Stimulated activated CD4-positive, alpha-beta T cell treated with anti-CD3 and anti-CD28 coated beads, TNF-alpha, amount 100 ng/mL, for 24 hours (primary cell): Measurements from ENCODE around the gene LCT.
"Not testable (repeated sequence)": the region's sequence is repeated elsewhere in the genome, so short reads cannot be mapped to it uniquely, and the experiment has no call there.

Source experiments
- DNase-seq, 3 experiments: peaks; one replicate each; pipeline ENCODE4 v3.0.0-alpha.2; 2020; ENCODE audit warnings: low read depth in 3 of 3

The LCT gene

DNA sequence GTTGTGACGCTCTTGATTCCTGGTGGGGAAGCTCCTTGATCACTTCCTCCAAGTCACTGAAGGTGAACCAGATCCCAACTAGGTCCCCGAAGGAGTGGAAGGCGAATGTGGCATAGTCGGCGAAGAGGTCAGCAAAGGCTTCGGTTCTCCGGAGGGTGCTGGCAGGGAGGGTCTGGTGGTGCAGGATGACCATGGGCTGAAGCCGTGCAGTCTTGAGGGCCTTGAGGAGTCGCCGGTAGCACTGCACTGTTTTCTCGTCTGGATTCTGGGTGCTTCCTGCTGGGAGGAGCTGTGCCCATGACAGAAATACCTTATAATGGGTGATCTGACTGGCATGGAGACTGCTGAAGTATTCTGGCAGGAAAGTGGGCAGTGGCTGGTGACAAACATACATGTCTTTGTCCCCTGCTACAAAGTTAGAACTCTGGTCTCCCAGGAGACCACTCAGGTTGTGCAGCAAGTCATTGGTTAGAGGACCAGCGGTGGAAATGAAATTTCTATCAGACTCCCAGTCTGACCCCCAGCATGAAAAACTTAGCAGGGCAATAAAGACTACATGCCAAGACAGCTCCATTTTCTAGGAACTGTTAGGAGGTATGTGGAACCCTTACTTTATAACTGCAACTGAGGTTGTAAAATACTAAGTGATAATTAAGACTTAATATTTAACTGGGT lies at the start of gene LCT:
LCT (minus strand) TSS at position 589 of the 675 bp plus-strand sequence; CDS start at position 574, 15 bp downstream.
- DNase-seq = no peak

DNA sequence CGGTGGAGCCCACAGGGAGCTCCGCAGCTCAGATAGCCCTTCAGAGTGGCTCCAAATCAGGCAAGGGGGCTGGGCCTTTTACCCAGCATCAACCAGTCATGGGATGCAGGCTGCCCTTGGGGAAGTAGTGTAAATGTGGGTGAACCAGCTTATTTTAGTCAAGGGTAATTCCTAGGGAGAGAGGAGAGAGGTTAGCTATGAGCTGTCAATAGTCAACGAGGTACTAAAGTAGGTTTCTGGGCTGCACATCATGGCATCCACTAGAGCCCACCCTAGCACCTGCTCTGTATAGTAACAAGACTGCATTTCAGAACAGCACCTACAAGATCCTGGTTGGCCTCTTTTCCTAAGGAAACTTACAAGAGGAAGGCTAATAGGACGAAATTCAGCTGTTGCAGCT lies 48.7 kb upstream of the LCT start:
- DNase-seq = no peak

DNA sequence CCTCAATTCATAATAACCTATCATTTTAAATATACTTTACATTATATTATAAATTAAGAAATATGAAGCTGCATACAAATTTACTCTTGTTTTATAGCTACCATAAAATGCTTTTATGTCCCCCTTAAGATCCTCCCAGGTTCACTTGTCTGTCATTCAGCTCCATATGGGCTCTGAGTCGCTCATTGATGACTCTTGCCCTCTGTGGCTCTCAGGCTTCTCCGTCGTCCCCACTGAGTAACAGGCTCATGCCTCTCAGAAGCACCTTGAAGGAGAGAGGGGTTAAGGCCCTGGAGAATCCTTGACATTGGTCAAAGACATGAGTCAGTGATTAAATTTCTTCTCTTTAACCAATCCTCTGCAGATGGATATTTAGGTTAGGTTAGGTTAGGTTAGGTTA lies 45.4 kb upstream of the LCT start:
- no peak for DNase-seq

DNA sequence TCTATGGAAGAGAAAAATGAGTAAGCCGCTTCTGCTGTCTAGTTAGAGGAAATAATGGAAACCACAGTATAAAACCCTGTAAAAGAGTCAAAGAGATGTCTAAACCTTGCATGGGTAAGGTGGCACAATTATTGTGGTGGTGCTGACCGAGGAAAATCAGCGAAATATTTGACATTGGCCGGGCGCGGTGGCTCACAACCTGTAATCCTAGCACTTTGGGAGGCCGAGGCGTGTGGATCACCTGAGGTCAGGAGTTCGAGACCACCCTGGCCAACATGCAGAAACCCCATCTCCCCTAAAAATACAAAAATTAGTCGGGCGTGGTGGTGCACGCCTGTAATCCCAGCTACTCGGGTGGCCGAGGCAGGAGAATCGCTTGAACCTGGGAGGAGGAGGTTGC lies 39.8 kb upstream of the LCT start:
- not testable (repeated sequence) for DNase-seq

DNA sequence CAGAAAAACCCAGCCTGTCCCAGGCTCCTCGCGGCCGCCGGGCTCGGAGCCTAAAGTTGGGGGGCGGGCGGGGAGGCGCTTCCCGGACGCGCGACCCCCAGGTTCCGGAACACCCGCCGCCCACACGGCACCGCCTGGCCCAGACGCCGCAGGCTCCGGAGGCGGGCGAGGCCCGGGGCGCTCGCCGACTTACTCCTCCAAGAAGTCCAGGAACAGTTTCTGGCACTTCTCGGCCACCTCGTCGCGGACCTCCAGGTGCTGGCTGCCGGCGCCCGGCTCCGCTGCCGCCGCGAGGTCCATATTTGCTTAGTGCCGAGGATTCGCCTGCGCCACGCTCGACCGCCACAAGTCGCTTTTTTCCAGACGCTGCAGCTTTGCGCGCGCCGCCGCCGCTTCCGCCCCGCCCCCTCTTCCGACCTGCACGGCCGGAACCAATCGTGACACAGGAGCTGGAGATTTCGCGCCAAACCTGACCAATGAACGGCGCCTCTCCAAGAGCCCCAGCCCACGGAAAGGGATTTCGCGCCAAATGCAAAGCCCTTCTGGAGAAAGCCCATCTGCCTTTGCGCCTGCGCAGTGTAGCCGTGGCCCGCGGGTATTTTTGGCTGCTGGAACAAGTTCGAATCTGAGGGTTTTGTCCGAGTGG lies 39.2 kb upstream of the LCT start, which contains the start of gene MCM6:
MCM6 (minus strand) TSS at position 378 of the 646 bp plus-strand sequence; CDS start at position 300, 78 bp downstream.
- peak; percentile 97 to 99 (median 98) for DNase-seq

DNA sequence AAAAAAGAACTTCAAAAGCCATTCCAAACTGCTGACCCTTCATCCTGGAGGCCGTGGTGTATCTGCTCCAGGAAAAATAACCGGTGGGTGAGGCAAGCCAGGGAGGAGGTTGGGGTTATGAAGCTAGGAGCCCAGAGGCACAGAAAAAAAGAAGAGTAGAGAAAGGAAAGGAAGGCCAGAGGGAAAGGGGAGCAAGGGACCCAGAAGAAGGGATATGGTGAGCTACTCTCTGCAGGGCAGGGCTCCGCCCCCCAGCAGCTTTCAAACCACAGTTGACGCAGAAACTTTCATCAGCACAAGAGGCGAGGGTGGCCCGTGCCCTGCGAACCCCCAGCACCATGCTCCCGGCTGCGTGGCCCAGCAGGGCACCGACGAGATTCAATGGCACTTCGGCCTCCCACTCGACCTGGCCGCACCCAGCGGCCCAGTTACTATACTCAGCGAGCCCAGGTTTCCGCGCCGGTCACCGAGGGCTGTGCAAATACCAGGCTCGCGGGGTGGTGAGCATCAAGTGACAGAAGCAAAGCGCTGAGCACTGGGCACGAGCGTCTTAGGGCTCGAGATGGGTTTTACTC lies 38.6 kb upstream of the LCT start:
- peak; percentile 53 to 75 (median 57) for DNase-seq

DNA sequence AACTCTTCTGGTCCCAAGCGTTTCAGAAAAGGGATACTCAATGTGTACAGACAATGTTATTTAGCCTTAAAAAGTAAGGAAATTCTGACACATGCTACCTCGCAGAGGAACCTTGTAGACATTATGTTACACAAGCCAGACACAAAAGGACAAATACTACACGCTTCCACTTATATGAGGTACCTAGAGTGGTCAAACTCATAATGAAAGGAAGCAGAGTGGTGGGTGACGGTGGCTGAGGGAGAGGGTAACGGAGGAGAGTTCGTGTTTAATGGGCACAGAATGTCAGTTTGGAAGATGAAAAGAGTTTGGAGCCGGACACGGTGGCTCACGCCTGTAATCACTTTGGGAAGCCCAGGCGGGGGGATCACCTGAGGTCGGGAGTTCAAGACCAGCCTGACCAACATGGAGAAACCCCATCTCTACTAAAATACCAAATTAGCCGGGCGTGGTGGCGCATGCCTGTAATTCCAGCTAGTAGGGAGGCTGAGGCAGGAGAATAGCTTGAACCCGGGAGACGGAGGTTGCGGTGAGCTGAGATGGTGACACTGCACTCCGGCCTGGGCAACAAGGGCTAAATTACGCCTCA lies 37.9 kb upstream of the LCT start:
- DNase-seq = no peak

DNA sequence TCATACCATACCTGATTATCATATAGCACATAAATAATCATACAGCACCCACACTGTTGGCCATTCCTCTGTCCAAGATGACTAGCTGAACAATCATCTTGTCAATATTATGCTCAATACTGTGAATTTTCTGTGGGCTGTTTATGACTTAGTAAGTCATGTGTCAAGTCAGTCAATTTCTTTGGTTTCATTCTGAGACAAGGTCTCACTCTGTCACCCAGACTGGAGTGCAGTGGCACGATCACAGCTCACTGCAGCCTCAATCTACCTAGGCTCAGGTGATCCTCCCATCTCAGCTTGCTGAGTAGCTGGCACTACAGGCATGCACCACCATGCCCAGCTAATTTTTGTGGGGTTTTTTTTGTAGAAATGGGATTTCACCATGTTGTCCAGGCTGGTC lies 33.6 kb upstream of the LCT start:
- no peak for DNase-seq

DNA sequence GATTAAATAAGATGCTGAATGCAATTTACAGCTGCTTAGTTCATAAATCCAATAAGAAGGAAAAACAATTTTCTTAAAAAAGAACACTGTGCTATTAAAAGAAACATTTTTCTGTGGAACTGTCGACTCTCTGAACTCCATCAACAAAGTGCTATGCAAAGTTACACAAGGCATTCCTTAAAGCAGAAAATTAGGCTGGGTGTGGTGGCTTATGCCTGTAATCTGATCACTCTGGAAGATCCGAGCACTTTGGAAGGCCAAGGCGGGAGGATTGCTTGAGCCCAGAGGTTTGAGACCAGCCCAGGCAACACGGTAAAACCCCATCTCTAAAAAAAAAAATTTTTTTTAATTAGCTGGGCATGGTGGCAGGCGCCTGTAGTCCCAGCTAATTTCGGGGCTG lies 26.2 kb upstream of the LCT start:
- DNase-seq = no peak

DNA sequence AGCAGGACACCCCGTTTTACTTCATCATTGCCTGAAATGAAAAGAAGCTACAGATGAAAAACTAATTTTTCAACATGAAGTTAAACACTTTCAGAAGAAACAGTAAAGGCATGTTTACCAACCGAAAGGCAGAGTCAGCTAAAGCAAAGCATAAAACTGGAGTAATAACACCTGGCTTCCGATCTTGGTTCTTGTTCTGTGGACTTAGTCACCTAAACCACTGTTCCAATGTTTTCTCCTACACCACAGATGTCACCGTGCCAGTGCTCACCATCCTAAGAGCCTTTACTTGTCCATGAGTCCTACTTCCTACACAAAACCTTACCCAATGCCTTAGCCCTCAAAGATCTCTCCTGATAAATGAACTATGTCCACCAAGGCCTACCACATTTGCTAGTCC lies 25.7 kb upstream of the LCT start:
- no peak for DNase-seq

DNA sequence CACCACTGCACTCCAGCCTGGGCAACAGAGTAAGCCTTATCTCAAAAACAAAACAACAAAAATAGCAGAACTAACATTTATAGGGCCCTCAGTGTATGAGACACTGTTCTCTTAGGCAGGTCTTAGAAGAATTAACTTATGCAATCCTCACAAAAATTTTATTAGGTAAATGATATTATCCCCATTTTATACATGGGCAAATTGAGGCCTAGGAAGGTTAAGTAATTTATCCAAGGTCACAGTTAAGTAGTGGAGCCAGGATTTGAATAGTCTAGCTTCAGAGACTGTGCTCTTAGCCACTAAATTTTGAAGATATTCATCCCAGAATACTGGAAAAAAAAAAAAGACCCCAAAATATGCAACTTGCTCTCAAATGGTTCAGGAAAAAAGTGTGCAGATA lies 16.4 kb upstream of the LCT start:
- DNase-seq = no peak

DNA sequence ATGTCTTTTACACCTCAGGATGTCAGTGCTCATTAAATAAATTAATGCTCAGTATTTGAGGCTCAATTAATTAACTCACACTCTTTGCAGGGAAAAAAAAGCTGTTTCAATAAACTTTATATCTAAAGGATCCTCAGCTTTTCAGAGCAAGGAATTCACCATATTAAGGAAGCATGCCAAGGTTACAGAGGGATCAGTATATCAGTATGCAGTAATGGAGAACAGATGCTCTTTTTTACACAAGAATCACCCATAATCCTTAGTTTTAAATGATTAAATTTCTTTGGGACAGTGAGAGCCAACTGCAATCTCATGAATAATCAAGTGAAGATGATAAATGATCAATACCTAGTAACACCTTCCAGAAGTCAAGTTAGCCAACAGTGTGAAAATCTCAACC lies 14.9 kb upstream of the LCT start:
- no peak for DNase-seq

DNA sequence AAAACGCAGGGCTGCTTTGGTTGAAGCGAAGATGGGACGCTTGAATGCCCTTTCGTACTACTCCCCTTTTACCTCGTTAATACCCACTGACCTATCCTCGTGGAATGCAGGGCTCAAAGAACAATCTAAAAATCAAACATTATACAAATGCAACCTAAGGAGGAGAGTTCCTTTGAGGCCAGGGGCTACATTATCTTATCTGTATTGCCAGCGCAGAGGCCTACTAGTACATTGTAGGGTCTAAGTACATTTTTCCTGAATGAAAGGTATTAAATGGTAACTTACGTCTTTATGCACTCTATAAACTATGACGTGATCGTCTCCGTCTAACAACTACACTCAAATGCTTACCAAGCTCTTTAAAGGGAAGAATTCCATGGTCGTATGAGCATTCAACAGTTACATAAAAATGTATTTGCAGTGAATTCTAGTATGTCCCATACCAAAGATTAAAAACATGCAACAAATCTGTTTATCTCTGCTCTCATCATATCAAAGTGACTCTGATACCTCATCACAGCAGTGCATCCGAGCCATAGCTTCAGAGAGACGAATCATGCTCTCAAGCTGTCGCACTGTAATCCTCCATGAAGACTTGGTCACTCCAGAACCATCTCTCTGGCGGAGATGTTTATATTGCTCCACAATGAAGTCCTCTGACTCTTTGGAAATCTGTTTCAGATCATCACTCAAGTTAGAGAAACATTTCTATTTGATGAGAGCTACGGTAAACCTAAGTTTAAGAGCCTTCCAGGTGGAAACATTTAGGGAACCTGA lies 14.1 kb upstream of the LCT start:
- DNase-seq = no peak

DNA sequence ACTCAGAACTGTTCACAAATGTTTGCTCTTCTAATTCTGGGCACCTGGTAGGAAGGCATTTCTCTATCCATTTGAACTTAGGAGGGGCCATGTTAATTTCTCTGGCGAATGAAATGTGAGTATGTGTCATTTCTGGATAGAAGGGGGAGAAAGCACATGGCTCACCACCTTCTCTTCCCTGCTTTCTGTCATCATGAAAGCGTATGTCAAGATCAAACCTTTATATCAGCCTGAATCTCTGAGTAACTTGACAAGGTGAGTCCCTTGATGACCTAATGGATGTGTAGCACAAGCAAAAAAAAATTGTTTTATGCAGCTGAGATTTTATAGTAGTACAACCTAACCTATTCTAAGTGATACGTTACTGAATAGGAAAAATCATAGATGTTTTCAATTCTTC lies 12.1 kb upstream of the LCT start:
- no peak for DNase-seq

DNA sequence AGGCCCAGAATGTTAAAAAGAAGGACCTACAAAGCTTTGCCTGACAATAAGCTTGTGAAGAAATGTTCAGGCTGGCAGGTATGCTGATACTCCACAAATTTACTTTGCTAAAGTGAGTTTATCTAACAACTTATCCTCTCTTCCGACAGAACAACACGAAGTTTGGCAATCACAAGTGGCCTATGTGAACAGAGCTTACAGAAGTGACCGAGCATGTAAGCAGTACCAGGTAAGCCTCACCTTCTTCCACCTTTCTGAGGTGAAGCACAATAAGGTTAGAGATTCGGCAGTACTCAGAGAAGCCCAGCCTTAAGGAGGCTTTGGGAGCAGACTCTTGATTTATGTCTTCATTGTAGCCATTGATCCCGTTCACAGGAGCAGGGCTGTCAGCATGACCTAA lies 9.0 kb upstream of the LCT start:
- DNase-seq = no peak

DNA sequence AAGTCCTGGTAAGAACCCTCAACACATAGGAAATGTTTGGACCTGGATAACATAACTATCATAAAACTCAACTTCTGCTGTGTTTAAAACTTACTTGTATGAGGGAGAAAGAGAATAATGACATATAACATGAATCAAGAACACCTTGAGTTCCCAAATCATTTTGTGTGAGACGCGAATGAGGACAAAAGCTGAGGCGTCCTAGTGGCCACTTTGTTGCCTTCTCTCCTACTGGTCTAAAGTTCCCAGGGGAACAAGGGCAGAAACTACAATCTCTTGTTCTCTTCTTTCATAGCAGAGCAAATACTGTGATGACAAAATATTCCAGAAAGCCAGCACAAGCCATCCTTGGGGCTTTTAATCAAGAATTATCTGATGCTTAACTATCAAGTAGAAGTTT lies 8.3 kb upstream of the LCT start:
- no peak for DNase-seq

DNA sequence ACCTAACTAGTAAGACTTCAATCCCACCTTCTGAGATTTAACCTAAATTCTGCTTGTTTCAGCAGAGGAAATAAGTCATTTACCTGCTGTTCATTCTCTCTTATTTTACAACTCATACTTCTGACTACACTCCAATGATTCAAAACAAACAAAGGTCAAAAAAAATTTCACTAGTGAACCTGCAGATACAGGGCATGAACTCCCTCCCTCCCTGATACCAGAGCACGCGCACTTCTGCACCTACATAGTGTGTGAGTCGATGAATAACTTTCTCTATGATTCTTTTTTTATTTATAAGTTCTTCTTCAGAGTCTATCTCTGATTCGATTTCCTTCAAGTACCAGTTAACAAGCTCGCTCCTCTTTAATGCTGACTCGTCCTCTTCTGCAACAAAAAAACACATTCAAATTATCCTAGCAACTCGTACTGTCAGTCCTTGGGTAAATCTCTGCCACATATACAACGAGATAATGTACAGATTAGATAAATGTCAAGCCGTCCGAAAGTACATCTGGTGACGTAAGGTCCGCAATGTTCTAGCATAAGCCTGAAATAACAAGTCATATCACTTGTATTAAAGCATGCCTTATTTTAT lies 7.4 kb upstream of the LCT start:
- DNase-seq = no peak

DNA sequence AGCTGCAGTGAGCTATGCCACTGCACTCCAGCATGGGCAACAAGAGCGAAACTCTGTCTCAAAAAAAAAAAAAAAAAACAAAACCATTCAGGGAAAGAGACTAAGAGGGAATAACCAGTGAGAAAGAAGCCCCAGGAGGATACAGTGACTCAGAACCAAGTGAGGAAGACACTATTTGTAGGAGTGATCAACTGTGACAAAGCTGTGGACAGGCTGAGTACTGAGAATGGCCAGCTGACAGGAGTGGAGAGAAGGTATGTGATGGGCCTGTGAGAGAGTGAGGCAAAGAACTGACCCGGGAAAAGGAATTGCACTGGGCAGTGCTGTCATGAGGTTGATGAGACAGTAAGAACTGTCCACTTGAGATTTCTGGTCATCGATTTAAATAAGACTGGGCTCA lies 6.7 kb upstream of the LCT start:
- DNase-seq = no peak

DNA sequence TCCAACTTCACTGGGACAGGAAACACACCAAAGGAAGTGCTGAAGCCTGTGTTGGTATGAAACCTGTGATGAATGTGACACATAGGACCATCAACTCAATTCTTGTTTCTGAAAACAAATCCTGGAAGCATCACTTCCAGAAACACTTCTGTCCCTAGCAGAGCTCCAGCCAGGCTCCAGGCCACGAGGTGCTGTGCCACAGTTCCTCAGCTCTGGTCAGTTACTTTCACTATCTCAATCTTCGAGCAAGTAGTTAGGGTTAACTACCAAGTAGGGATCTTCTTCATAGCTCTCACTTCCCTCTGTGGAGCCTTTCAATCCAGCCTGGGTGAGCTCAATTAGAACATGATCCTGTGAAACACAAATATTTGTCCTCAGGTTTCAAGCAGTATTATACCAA lies 3.6 kb upstream of the LCT start:
- DNase-seq = no peak

DNA sequence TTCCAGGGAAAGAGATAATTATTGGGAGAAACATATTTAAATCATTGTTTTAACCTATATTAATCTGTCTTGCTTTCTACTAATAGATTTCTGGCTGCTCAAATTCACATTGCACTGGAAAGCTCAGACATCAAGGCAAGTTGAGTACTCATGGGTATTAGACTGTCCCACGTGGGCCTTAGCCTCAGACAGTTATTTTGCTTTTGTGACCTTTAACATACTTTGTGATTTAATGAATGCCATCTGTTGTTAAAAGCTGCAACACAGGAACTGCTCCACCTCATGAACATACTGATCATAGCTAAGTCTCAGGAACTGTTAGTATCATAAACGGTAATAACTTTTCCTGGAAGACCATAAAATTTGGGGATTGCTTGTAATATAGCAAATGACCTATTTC lies 2.7 kb upstream of the LCT start:
- DNase-seq = no peak

DNA sequence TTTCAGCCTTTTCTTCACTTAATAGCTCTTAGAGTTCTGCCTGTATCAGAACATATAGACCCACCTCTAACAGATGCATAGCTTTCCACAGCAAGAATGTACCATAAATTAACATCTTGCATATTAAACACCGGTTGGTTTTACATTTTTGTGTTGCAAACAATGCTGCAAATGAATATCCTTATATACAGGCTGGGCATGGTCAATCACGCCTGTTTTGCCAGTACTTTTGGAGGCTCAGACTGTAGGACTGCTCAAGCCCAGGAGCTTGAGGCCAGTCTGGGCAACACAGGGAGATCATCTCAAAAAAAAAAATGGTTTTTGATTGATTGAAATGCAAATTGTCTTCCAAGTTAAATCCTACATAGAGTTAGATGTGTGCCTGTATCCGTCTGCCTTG lies 1.5 kb upstream of the LCT start:
- DNase-seq = no peak

DNA sequence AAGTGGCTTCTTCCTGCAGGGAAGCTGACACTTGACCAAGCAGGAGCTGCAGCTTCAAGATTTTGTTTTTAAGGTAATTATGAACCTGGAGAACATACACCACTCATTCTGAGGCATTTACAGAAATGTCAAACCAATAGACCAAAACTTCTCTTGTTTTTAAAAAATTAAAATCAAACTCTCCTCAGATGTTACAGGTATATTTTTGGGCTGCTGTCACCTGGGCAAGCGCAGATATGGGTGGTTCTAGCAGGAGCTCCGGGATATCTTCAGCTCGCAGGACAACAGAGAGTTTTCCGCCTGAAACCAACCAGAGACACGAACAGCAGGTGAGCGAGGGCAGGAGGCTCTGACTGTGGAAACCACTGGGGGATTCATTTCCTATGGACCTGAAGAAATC lies 4.1 kb downstream of the LCT start:
- no peak for DNase-seq
